AG04450 (cell line): ENCODE measurements around the gene ACP7. TPM values are rescaled to one million over a fixed set of nuclear protein-coding genes. Genes with fewer than 3 reads are reported as not detected.

Experiments
- CTCF ChIA-PET: fragments of 300-600, 350-600 bp; formaldehyde crosslinking; extraction: SDS; loops from one replicate; lab custom pipeline; 2022; ENCODE audit warnings: antibody characterized with exemption, inconsistent platforms; lab: Charles Lee
- POLR2A ChIA-PET: fragments of 350-600 bp; formaldehyde crosslinking; extraction: SDS; loops from one replicate; lab custom pipeline; 2021; ENCODE audit warnings: antibody characterized with exemption, inconsistent platforms; lab: Yijun Ruan, JAX
- DNase-seq: peaks from one replicate; pipeline ENCODE4 v3.0.0-alpha.2; 2011; ENCODE audit warnings: low read depth, low spot score
- H3K27ac ChIP-seq: one replicate; pipeline ENCODE4 v1.5.1; 2012; ENCODE audit warnings: low read depth, low read length, control low read depth
- H3K27me3 ChIP-seq: one replicate; pipeline ENCODE4 v1.6.0; 2012; ENCODE audit warnings: low read length; ENCODE audit not compliant: control insufficient read depth, insufficient read depth
- H3K4me3 ChIP-seq: 2 replicates; pipeline ENCODE4 v1.5.1; 2011; ENCODE audit warnings: mild to moderate bottlenecking, low read depth, low read length, control low read depth
- H3K9me3 ChIP-seq: 2 replicates; pipeline ENCODE4 v1.5.1; 2012; ENCODE audit warnings: low read length; ENCODE audit not compliant: control insufficient read depth, insufficient read depth
- polyA plus RNA-seq: library from polyadenylated mRNA; depleted of rRNA; stranded (reverse); fragments of >200 nt; gene quantifications from 2 replicates; pipeline ENCODE4 v1.2.3, GENCODE V29; 2011
- TF ChIP-seq, protein P1 (sequence below): IDR thresholded peaks from 2 replicates; pipeline ENCODE4 v1.5.1; 2011; ENCODE audit warnings: low read depth, low read length, control low read depth, inconsistent platforms

ACP7 gene
- polyA plus RNA-seq, 1 experiment: not detected

DNA sequence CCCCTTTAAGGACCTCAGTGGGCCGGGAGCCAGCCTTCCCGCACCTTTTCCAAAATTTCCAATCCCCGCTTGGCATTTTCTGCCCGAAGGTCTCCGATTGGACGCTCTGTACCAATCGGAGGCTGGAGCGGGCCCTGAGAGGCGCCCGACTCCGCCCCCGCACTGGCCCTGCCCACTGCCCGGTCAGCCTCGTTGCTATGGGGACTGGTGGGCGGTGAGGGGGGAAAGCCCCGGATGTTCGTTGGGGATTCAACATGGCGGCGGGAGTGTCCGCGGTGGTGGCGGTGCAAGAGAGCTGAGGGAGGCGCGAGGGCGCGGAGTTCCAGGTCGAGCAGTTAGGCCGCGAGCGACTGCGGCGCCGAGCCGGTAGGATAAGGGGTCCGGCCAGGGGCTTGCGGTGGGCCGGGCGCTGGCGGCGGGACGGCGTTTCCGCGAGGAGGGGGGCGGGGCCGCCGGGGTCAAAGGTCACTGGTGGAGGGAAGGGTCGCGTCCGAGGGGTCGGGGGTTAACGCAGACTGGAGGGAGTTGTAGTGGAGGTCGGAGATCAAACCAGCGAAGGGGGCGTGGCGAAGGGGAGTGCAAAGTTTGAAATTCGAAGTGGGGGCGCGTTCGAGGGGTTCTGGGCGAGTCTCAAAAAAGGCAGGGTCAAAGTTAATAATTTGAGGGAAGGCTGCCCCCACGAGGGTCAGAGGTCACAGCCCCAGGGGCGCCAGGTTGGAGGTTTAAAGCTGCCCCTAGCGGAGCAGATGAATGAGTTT, 41.6 kb downstream of the ACP7 start, which contains the start of gene PAK4:
Gene PAK4 (plus strand): TSS at position 233 of the 758 bp plus-strand sequence. CDS start 43,768 bp downstream, outside the sequence.
- ChIA-PET POLR2A (no interaction called here), CTCF (interaction anchor here (0.6 to 0.7 kb wide), 2 partner anchors 15 to 148 kb away, joined by 4 to 6 read pairs; no protein-coding TSS in a partner anchor)
- Histone ChIP-seq H3K4me3 (peak within 1 kb of the TSS; percentile 89), H3K27me3 (peaks cover 2% of the 10 kb centered on the region), H3K27ac (no peak within 1 kb of the TSS), H3K9me3 (no peaks in the 10 kb centered on the region)
- DNase-seq: peak; percentile 91
- TF ChIP-seq, protein P1, sequence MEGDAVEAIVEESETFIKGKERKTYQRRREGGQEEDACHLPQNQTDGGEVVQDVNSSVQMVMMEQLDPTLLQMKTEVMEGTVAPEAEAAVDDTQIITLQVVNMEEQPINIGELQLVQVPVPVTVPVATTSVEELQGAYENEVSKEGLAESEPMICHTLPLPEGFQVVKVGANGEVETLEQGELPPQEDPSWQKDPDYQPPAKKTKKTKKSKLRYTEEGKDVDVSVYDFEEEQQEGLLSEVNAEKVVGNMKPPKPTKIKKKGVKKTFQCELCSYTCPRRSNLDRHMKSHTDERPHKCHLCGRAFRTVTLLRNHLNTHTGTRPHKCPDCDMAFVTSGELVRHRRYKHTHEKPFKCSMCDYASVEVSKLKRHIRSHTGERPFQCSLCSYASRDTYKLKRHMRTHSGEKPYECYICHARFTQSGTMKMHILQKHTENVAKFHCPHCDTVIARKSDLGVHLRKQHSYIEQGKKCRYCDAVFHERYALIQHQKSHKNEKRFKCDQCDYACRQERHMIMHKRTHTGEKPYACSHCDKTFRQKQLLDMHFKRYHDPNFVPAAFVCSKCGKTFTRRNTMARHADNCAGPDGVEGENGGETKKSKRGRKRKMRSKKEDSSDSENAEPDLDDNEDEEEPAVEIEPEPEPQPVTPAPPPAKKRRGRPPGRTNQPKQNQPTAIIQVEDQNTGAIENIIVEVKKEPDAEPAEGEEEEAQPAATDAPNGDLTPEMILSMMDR: no peak

DNA sequence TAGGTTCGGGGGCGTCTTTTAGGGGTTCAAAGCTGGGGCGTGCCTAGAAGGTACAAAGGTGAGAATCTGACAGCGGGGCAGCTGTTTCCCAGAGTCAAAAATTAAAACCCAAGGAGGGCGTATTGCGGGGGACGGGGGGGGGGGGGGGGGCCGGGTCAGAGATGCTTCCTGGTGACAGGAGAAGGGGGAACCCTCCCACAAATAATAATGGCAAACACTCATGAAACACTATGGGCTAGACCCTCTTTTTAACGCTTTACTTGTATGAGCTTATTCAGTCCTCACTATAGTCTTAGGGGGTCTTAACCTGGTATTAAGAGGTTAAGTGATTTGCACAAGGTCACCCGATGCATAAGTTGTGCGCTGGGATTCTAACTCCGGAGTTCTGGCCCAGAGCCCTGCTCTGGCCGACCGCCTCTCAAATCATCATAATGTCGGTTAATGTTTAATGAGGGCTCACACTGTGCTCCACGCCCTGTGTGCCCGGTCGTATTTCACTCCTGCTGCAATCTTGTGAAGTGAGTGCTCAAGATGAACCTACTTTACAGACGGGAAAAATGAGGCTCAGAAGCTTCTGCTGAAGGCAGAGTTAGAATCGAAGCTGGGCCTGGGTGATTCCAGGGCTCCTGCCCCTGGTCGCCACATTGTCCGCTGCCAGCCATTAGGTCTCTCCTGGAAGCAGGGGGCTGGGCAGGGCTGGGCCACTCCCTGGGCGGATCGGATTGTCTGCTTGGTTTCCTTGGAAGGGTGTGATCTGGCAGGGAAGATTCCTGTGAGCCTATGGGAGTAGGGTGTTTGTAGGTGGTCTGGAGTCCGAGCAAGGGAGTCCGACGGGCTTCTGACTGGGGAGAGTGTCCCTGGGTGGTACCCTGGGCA, 42.4 kb downstream of the ACP7 start:
- TF ChIP-seq, protein P1: no peak
- peak overlapping the region; percentile 89 for H3K4me3 ChIP-seq
- H3K27me3 ChIP-seq: no peaks in the 10 kb centered on the region
- ChIA-PET POLR2A (no interaction called here), CTCF (interaction anchor here (0.6 to 1.2 kb wide), 6 partner anchors 10 to 724 kb away, joined by 3 to 6 read pairs (median 3); partner anchors contain the start of genes FAM98C and SAMD4B)
- no peaks in the 10 kb centered on the region for H3K9me3 ChIP-seq
- DNase-seq: no peak
- no peak overlapping the region for H3K27ac ChIP-seq

DNA sequence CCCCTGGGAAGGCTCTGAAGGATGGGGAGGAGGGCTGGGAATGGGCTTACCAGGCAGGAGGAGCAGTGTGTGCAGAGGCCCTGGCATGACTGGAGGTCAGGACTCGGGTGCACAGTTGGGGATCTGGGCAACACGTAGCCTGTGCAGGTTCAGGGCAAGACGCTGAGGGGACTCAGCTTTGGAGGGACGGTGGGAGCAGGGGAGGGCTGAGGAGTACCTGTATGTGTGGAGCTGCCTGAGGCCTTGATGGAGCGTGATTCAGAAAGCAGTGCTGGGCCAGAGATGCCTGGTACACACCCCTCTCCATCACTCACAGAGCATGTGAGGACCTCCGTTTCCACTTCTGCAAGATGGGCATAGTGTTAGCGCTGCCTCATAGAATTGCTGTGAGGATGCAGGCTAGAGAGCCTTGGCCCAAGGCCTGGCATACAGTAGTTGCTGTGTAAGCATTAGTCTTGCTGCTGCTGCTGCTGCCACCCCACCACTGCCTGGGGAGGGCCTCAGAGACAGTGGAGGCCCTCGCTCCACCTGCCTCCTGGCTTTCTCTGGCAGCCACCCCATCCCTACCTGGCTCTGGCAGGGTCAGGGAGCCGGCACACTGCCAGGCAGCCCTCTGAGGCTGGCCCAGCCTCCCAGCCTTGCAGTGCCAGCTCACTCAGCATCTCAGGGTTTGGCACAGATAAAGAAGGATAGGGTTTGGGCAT, 43.8 kb downstream of the ACP7 start:
- Histone ChIP-seq H3K27ac (no peak overlapping the region), H3K27me3 (no peaks in the 10 kb centered on the region), H3K4me3 (no peak overlapping the region), H3K9me3 (no peaks in the 10 kb centered on the region)
- ChIA-PET POLR2A (no interaction called here), CTCF (no interaction called here)
- TF ChIP-seq, protein P1: no peak
- DNase-seq: no peak

DNA sequence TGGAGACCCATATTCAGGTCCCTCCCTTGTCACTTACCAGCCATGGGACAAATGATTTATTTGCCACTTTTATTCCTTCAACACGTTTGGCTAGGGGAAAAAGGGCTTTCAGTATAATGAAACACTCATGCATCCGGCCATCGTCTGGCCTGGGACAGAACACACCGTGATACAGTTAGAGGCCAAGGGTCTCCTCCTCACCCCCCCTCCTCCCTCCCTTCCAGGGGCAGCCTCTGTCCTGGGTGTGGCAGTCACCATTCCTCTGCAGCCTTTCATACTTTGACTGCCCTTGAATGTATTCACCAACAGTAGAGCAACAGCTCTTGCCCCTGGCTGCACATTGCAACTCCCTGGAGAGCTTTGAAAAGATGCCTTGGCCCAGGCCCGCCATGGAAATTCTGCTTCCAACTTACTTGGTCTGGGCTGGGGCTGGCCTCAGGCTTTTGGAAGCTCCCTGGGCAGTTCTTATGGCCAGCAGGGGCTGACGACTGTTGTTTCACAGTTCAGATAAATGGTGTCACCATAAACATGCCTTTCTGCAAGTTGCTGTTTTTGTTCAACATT, 44.4 kb downstream of the ACP7 start:
- no peak for DNase-seq
- POLR2A ChIA-PET: no interaction called here
- Histone ChIP-seq H3K4me3 (no peak overlapping the region), H3K27me3 (no peaks in the 10 kb centered on the region), H3K9me3 (no peaks in the 10 kb centered on the region), H3K27ac (no peak overlapping the region)
- TF ChIP-seq, protein P1: no peak
- CTCF ChIA-PET: no interaction called here
